Mesodermal cell (in vitro differentiated cells): ENCODE data around the gene PRKAG1.

ENCODE experiments used
- H3K27ac ChIP-seq: 2 replicates; pipeline ENCODE4 v1.7.0; 2013; ENCODE audit warnings: mild to moderate bottlenecking, low read depth, low read length, moderate library complexity; ENCODE audit not compliant: severe bottlenecking
- H3K36me3 ChIP-seq: 2 replicates; pipeline ENCODE4 v1.7.1; 2013; ENCODE audit warnings: mild to moderate bottlenecking, low read length, moderate library complexity; ENCODE audit not compliant: control insufficient read depth, insufficient read depth
- H3K4me1 ChIP-seq: one replicate; pipeline ENCODE4 v1.7.1; 2013; ENCODE audit warnings: mild to moderate bottlenecking, low read length; ENCODE audit not compliant: insufficient read depth, control insufficient read depth, poor library complexity, severe bottlenecking
- H3K4me3 ChIP-seq: 2 replicates; pipeline ENCODE4 v1.7.0; 2013; ENCODE audit warnings: low read length, control low read depth, mild to moderate bottlenecking; ENCODE audit not compliant: insufficient read depth, poor library complexity, severe bottlenecking; ENCODE audit errors: extremely low read depth
- H3K9me3 ChIP-seq: 2 replicates; pipeline ENCODE4 v1.7.1; 2013; ENCODE audit warnings: mild to moderate bottlenecking, low read length, moderate library complexity; ENCODE audit not compliant: control insufficient read depth
- WGBS, 2 experiments: methylation state at CpG; one replicate each; pipeline ENCODE4 v1.1.5; 2013; ENCODE audit warnings: missing lambda C conversion rate in 2 of 2; ENCODE audit not compliant: insufficient coverage in 2 of 2; 5-methylcytosine and 5-hydroxymethylcytosine counted together

The PRKAG1 gene

DNA sequence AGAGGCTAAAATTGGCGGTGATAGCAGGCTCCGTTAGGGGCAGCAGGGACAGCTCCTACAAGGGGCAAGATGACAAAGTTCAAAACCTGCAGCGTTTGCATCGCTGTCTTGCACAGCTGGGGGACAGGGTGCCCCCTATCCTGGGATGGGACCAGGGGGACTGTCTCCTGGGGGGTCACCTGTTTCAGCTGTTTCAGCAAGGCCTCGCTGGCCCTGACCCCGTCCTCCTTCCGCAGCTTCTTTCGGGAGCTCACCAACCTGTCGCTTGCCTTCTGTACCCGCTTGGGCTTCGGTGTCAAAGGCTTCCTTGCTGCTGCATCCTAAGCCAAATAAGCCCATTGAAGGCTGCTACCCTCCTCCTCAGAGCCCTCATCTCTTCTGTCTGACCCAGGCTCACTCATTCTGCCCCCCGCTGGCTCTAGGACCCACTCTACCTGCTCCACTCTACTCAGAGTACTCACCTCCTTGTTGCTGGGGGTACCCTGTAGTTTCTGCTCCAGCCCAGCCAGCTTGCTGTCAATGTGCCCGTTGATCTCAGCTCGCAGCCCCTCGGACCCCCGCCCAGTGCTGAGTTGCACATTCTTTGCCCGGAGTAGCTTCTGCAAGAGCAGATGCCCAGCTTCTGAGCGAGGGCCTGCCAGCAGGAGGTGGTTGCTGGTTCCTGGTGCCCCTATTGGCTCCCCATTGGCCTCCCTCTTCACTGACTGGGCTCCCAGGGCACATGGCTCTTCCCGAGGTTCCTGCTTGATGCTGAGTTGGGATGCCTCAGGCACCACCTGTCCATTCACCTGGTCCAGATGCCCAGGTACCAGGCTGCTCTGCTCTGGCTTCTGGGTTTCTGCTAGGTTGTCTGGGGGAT lies 12.4 kb upstream of the PRKAG1 start:
- Histone ChIP-seq H3K9me3 (no peaks in the 10 kb centered on the region), H3K4me3 (no peak overlapping the region), H3K27ac (no peak overlapping the region), H3K36me3 (peaks cover 100% of the 10 kb centered on the region), H3K4me1 (no peaks in the 10 kb centered on the region)
- 97% methylated on average over 19 of the region's 19 CpGs for WGBS, 2 experiments

DNA sequence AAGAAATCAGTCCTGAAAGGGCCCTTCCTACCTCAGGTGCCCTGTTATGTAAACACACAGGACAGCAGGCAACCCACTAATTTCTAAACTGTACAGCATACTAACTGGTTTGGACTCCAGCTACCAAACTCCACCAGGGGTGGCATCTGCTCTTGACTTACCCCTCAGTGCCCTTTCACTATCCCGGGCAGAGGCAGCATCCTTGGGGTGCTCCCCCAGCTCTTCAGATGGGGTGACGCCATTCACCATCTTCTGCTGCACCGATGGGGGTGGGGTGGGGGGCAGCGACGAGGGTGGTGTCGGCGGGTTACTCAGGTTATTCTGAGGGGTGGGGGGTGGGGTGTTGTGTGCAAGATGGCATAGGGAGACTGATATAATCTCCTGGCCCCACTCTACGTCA lies 11.5 kb upstream of the PRKAG1 start:
- no CpG with 5 or more reads among the region's 8 CpGs for WGBS, 2 experiments
- H3K36me3 ChIP-seq: peaks cover 100% of the 10 kb centered on the region
- no peaks in the 10 kb centered on the region for H3K4me1 ChIP-seq
- H3K4me3 ChIP-seq: no peak overlapping the region
- H3K9me3 ChIP-seq: no peaks in the 10 kb centered on the region
- H3K27ac ChIP-seq: no peak overlapping the region

DNA sequence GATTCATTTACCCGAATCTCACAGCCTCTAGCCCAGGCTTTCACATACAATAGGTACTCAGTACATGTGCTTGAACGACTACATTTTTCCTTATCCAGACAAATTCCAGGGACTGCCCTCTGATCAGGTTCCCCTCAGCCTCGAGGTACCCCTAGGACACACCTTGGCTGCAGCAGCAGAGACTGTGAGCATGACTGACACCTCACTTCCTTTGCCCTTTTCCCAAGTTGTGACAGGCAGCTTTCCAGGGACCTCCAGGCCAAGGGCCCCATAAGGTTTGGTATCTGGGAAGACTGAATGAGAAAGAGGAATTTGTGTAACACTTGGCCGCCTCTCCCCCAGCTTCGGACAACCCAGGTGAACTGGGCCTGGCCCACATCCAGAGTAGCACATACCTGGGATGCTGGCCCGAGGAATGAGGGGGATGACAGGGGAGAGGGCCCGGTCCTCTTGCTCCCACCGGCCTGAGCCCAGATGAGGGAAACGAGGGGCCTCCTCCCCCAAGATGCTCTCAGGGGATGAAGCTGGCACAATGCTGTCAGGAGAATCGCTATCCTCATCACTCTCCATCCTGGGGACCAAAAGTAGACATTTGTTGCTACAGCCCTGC lies 10.2 kb upstream of the PRKAG1 start:
- H3K4me1 ChIP-seq: no peaks in the 10 kb centered on the region
- H3K9me3 ChIP-seq: no peaks in the 10 kb centered on the region
- no peak overlapping the region for H3K4me3 ChIP-seq
- 93 to 94% methylated on average over 6 to 9 of the region's 10 CpGs for WGBS, 2 experiments
- peaks cover 100% of the 10 kb centered on the region for H3K36me3 ChIP-seq
- no peak overlapping the region for H3K27ac ChIP-seq

DNA sequence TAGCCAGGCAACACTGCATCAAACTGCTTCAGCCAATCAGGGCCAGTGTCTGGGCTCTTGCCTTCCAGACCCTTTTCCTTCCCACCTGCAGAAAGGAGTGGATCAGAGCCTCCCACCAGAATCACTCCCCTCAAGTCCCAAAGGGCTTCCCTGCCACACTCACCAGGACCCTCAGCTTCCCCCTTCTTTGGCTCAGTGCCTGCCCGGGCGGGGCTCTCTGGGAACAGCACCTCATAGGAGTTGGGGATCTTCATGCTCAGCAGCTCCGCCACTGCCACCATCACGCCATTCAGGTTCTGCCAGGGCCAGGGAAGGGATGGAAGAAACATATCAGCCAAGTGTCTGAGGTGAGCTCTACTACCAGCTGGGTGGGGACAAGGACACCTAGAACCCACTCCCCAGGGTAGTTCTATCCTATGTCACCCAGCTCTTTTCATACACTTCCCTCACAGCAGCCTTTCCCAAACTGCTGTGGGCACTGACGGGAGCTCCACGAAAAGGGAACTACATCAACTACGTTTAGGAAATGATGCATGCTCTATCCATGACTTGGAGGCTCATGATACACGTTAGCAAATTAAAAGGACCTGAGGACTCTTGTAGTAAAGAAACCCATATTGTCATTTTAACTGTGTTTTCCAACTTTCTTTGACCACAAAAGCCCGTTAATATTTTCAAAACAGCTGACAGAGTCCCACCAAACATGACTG lies 9.4 kb upstream of the PRKAG1 start:
- peaks cover 100% of the 10 kb centered on the region for H3K36me3 ChIP-seq
- 96 to 99% methylated on average over 9 of the region's 9 CpGs for WGBS, 2 experiments

DNA sequence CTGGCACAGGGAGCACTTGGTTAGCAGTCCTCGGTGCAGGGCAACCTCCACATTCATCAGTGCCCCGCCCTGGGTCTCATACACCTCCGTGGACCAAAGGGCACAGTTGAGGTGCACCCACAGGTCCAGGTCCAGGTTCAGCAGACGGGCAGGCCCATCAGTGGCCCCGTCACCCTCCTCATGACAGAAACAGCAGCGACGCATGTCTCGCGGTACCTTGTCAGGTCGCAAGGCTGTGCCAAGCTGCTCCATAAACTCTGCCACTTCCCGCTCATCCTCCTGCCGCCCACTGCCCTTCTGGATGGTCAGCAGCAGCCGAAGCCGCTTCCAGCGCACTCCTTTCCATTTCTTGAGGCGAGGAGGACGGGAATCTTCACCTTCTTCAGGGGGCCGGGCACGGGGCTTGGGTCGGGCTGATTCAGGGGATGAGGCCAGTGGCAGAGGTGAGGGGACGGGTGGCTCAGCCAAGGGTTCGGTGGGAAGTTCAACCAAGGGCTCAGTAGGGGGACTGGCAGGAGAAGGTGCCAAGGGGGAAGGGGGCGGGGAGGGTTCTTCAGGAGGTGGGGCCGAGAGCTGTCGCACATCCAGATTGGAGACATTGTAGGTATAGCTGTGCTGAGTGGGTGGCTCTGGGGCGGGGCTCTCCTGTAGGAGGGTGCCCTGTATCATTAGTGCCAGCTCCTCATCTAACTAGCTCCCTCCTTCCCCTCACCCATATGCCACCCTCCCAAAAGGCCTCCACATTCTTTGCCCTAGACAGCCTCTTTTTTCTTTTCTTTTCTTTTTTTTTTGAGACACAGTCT lies 8.3 kb upstream of the PRKAG1 start:
- H3K36me3 ChIP-seq: peaks cover 99% of the 10 kb centered on the region
- H3K27ac ChIP-seq: no peak overlapping the region
- WGBS, 2 experiments: 95% methylated on average over 20 to 24 of the region's 26 CpGs
- no peak overlapping the region for H3K4me3 ChIP-seq
- no peaks in the 10 kb centered on the region for H3K4me1 ChIP-seq
- H3K9me3 ChIP-seq: no peaks in the 10 kb centered on the region

More for the DNA sequence above, 9.4 kb upstream of the PRKAG1 start:
- no peaks in the 10 kb centered on the region for H3K9me3 ChIP-seq
- H3K4me3 ChIP-seq: no peak overlapping the region
- H3K27ac ChIP-seq: no peak overlapping the region
- H3K4me1 ChIP-seq: no peaks in the 10 kb centered on the region

DNA sequence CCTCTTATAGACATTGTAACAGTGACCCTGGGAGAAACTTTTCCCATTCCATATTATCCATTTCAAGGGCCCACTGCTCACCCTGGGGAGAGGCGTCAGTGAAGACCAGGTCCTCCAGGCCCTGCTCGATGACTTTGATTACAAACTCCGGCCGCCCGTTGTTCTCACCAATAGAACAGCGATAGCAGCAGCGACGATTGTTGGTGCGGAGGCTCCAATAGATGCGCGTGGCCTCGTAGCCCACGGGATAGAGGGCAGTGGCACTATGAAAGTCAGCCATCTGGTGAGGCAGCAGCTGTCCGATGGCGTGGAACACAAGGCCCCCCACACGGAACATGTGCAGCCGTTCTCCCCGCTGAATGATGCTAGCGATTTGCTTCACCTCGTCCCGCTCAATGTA lies 7.5 kb upstream of the PRKAG1 start:
- Histone ChIP-seq H3K36me3 (peaks cover 99% of the 10 kb centered on the region), H3K9me3 (no peaks in the 10 kb centered on the region), H3K4me1 (no peaks in the 10 kb centered on the region), H3K4me3 (no peak overlapping the region), H3K27ac (no peak overlapping the region)
- WGBS, 2 experiments: 96 to 98% methylated on average over 20 to 21 of the region's 21 CpGs

DNA sequence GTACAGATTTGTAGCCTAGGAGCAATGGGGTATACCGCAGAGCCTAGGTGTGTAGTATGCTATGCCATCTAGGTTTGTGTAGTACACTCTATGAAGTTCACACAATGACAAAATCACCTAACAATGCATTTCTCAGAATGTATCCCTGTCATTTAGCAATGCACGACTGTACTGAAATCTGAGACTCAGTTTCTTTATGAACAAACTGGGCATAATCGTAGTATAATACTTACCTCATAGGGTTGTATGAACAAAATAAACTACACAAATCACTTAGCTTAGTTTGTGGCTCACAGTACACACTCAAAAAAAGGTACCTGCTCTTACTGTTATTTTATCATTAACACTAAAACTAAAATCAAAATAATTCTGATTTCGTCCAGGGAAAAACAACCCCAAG lies 6.9 kb upstream of the PRKAG1 start:
- 100% methylated on average over 1 of the region's 4 CpGs; no CpG with 5 or more reads in 1 of the 2 experiments for WGBS, 2 experiments
- no peak overlapping the region for H3K4me3 ChIP-seq
- peaks cover 3% of the 10 kb centered on the region for H3K4me1 ChIP-seq
- peaks cover 99% of the 10 kb centered on the region for H3K36me3 ChIP-seq
- H3K9me3 ChIP-seq: no peaks in the 10 kb centered on the region
- no peak overlapping the region for H3K27ac ChIP-seq

DNA sequence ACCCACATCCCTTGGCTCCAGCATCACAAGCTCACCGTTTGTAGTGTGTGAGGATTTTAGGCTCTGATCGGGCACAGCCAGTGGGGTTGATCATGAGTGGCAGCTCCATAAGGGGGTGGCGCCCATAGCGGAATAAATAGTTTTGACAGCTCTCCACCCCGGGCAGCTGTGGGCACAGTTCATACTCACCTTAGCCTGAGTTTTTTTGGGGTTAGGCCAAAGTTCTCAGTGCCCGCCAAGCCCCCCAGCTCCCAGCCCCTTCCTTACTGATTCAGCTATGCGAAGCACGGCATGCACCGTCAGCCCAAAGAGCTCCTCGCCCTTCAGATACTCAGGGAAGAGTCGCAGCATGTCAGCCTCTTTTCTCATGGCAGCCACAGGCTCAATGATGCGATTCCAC lies 6.0 kb upstream of the PRKAG1 start:
- Histone ChIP-seq H3K36me3 (peaks cover 91% of the 10 kb centered on the region), H3K4me1 (peaks cover 8% of the 10 kb centered on the region), H3K9me3 (no peaks in the 10 kb centered on the region), H3K27ac (no peak overlapping the region), H3K4me3 (no peak overlapping the region)
- WGBS, 2 experiments: 93 to 98% methylated on average over 10 to 12 of the region's 12 CpGs

DNA sequence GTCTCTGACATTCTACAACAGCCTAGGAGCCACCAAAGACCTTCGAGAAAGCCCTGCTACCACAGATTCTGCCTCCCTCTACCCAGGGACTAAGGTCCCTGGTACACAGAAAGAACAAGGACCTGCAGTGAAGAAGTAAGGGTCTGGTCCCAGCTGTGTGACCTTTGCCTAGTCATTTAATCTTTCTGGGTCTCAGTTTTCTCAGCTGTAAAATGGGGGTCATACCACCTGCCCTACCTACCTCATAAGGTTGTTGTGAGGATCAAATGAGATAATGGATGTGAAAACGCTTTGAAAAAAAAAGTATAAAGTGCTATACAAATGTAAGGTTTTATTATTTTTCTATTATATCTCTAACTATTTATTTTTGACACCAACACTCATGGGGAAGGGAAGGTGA lies 5.2 kb upstream of the PRKAG1 start:
- Histone ChIP-seq H3K4me3 (no peak overlapping the region), H3K36me3 (peaks cover 84% of the 10 kb centered on the region)

DNA sequence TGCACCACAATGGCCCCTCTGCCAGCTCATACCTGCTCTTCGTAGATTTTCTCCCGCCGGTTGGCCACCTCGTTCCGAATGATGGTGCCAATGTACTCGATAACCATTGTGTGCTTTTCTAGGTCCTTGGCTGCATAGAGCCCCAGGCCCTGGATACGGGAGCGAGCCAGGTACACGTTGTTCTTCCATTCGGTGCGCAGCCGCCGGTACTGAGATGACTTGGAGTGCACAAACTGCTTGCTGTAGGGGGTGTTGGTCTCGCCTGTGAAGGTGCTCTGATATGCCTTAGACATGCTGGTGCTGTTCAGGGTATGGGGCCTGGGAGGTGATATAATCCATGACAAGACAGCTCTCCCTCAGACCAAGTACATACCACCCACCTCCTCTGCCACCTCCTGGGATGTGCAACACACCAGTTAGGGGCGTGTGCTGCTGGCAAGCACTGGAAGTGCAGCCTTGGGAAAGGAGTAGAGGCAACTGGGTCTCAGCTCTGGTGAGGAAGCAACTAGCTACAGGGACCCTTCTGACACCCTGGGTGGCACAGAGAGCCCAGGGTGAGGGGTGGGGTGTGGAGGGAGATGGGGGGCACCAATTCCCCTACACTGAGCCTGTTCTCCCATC lies 4.1 kb upstream of the PRKAG1 start:
- Histone ChIP-seq H3K36me3 (peaks cover 72% of the 10 kb centered on the region), H3K4me3 (no peak overlapping the region), H3K4me1 (peaks cover 12% of the 10 kb centered on the region), H3K9me3 (no peaks in the 10 kb centered on the region), H3K27ac (no peak overlapping the region)
- WGBS, 2 experiments: 97% methylated on average over 14 of the region's 15 CpGs

More for the DNA sequence above, 5.2 kb upstream of the PRKAG1 start:
- Histone ChIP-seq H3K4me1 (peaks cover 12% of the 10 kb centered on the region), H3K9me3 (no peaks in the 10 kb centered on the region), H3K27ac (no peak overlapping the region)
- WGBS, 2 experiments: 80% methylated on average over 1 of the region's 2 CpGs; no CpG with 5 or more reads in 1 of the 2 experiments
